ENCODE measurements around the gene ATXN2. TPM values are rescaled to one million over a fixed set of nuclear protein-coding genes. Genes with fewer than 3 reads are reported as not detected.

Gene ATXN2
- total and polyA plus RNA-seq, 2 donors from 2014 or later, result 27.1 to 56.5 TPM

GRCh38 chr12:111413442-111414086, 185.6 kb downstream of the ATXN2 start:
- Histone ChIP-seq H3K27ac (ENCODE audit: low read depth in 2 of 2, low read length in 2 of 2) (no peak overlapping the region), H3K9ac (ENCODE audit: low read length in 3 of 3) (no peak overlapping the region), H3K27me3 (ENCODE audit: control insufficient read depth, insufficient read depth, low read length) (no peaks in the 10 kb centered on the region), H3K4me1 (ENCODE audit: control insufficient read depth in 2 of 3, insufficient read depth in 2 of 3, low read depth in 1 of 3, low read length in 3 of 3) (peaks cover 0 to 30% (median 4%) of the 10 kb centered on the region in 3 donors), H3K36me3 (ENCODE audit: control insufficient read depth in 2 of 3, insufficient read depth in 3 of 3, low read length in 3 of 3) (no peaks in the 10 kb centered on the region), H3K9me3 (ENCODE audit: control insufficient read depth in 2 of 3, insufficient read depth in 1 of 3, low read length in 3 of 3) (no peaks in the 10 kb centered on the region), H3K4me3 (ENCODE audit: low read length in 3 of 3) (no peak overlapping the region)
- TF ChIP-seq, protein P1, sequence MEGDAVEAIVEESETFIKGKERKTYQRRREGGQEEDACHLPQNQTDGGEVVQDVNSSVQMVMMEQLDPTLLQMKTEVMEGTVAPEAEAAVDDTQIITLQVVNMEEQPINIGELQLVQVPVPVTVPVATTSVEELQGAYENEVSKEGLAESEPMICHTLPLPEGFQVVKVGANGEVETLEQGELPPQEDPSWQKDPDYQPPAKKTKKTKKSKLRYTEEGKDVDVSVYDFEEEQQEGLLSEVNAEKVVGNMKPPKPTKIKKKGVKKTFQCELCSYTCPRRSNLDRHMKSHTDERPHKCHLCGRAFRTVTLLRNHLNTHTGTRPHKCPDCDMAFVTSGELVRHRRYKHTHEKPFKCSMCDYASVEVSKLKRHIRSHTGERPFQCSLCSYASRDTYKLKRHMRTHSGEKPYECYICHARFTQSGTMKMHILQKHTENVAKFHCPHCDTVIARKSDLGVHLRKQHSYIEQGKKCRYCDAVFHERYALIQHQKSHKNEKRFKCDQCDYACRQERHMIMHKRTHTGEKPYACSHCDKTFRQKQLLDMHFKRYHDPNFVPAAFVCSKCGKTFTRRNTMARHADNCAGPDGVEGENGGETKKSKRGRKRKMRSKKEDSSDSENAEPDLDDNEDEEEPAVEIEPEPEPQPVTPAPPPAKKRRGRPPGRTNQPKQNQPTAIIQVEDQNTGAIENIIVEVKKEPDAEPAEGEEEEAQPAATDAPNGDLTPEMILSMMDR (IDR thresholded peaks at IDR 0.05; ENCODE audit: borderline replicate concordance, extremely low read depth, insufficient read depth), result no peak
- FAIRE-seq (no peak), DNase-seq (peak in 1 of 5 donors; percentile 71)
- intact Hi-C loops (cut with DNase I), result no loop called here

- no peaks in the 10 kb centered on the region for H3K9me3 ChIP-seq (ENCODE audit: control insufficient read depth in 2 of 3, insufficient read depth in 1 of 3, low read length in 3 of 3)
- intact Hi-C loops (cut with DNase I), result no loop called here
- FAIRE-seq, result no peak
- TF ChIP-seq, protein P1 (IDR thresholded peaks at IDR 0.05; ENCODE audit: borderline replicate concordance, extremely low read depth, insufficient read depth), result no peak
- H3K27ac ChIP-seq (ENCODE audit: low read depth in 2 of 2, low read length in 2 of 2), result no peak overlapping the region
- H3K4me3 ChIP-seq (ENCODE audit: low read length in 3 of 3), result no peak overlapping the region
- H3K9ac ChIP-seq (ENCODE audit: low read length in 3 of 3), result no peak overlapping the region
- no peak for DNase-seq
- H3K36me3 ChIP-seq (ENCODE audit: control insufficient read depth in 2 of 3, insufficient read depth in 3 of 3, low read length in 3 of 3), result no peaks in the 10 kb centered on the region
- H3K4me1 ChIP-seq (ENCODE audit: control insufficient read depth in 2 of 3, insufficient read depth in 2 of 3, low read depth in 1 of 3, low read length in 3 of 3), result peaks cover 0 to 35% (median 4%) of the 10 kb centered on the region in 3 donors
- no peaks in the 10 kb centered on the region for H3K27me3 ChIP-seq (ENCODE audit: control insufficient read depth, insufficient read depth, low read length)
Observed at GRCh38 chr12:111412830-111413441, 186.2 kb downstream of the ATXN2 start.

DNA sequence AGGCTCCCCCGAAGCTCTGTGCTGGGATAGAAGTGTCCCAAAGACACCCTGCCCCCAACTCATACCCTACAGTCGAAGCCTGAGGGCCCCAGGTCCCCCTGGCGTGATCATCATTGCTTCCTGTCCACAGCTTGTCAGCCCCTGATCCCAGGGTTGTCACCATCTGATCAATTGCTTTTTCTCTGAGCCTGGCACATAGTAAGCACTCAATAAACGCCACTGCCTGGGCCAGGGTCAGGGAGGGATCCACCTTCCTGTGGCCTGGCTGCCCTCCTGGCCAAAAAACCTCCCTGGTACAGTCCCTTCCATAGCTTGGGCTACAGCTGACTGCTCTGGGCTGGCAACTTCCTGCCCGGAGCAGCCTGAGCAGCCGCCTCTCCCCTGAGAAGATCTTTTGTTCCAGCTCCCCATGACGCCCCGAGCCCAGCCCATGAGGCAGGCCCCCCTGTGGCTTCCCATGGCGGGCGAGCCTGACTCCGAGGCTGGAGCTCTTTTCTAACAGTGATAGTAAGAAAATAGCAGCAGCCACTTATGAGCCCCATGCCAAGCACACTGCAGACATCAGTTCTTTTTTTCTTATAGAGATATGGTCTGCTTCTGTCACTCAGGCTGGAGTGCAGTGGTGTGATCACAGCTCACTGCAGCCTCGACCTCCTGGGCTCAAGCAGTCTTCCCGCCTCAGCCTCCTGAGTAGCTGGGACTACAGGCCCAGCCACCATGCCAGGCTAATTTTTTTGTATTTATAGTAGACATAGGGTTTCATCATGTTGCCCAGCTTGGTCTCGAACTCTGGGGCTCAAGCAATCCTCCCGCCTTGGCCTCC, 186.9 kb downstream of the ATXN2 start:
- no peaks in the 10 kb centered on the region for H3K9me3 ChIP-seq (ENCODE audit: control insufficient read depth in 2 of 3, insufficient read depth in 1 of 3, low read length in 3 of 3)
- DNase-seq (peak in 2 of 5 donors; percentile 37 to 84), FAIRE-seq (no peak)
- H3K4me1 ChIP-seq (ENCODE audit: control insufficient read depth in 2 of 3, insufficient read depth in 2 of 3, low read depth in 1 of 3, low read length in 3 of 3), result peaks cover 0 to 42% (median 4%) of the 10 kb centered on the region in 3 donors
- intact Hi-C loops (cut with DNase I), result no loop called here
- H3K27ac ChIP-seq (ENCODE audit: low read depth in 2 of 2, low read length in 2 of 2), result peak overlapping the region; percentile 65 to 67
- H3K27me3 ChIP-seq (ENCODE audit: control insufficient read depth, insufficient read depth, low read length), result no peaks in the 10 kb centered on the region
- H3K36me3 ChIP-seq (ENCODE audit: control insufficient read depth in 2 of 3, insufficient read depth in 3 of 3, low read length in 3 of 3), result no peaks in the 10 kb centered on the region
- H3K9ac ChIP-seq (ENCODE audit: low read length in 3 of 3), result peak overlapping the region in 1 of 3 donors; percentile 12
- TF ChIP-seq, protein P1 (IDR thresholded peaks at IDR 0.05; ENCODE audit: borderline replicate concordance, extremely low read depth, insufficient read depth), result no peak
- H3K4me3 ChIP-seq (ENCODE audit: low read length in 3 of 3), result no peak overlapping the region
